Measurements from ENCODE around the gene INPPL1.
A peak's percentile ranks its signal among the peaks of the same experiment; 100 is the strongest.
"Not testable (repeated sequence)": the region's sequence is repeated elsewhere in the genome, so short reads cannot be mapped to it uniquely, and the experiment has no call there.

The INPPL1 gene, protein sequence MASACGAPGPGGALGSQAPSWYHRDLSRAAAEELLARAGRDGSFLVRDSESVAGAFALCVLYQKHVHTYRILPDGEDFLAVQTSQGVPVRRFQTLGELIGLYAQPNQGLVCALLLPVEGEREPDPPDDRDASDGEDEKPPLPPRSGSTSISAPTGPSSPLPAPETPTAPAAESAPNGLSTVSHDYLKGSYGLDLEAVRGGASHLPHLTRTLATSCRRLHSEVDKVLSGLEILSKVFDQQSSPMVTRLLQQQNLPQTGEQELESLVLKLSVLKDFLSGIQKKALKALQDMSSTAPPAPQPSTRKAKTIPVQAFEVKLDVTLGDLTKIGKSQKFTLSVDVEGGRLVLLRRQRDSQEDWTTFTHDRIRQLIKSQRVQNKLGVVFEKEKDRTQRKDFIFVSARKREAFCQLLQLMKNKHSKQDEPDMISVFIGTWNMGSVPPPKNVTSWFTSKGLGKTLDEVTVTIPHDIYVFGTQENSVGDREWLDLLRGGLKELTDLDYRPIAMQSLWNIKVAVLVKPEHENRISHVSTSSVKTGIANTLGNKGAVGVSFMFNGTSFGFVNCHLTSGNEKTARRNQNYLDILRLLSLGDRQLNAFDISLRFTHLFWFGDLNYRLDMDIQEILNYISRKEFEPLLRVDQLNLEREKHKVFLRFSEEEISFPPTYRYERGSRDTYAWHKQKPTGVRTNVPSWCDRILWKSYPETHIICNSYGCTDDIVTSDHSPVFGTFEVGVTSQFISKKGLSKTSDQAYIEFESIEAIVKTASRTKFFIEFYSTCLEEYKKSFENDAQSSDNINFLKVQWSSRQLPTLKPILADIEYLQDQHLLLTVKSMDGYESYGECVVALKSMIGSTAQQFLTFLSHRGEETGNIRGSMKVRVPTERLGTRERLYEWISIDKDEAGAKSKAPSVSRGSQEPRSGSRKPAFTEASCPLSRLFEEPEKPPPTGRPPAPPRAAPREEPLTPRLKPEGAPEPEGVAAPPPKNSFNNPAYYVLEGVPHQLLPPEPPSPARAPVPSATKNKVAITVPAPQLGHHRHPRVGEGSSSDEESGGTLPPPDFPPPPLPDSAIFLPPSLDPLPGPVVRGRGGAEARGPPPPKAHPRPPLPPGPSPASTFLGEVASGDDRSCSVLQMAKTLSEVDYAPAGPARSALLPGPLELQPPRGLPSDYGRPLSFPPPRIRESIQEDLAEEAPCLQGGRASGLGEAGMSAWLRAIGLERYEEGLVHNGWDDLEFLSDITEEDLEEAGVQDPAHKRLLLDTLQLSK

GRCh38 chr11:72224564-72225410 is at the start of gene INPPL1:
INPPL1 (plus strand) TSS chr11:72224767; CDS start chr11:72224985, 218 bp downstream.
- peaks cover 6% of the 10 kb centered on the region for H3K27me3 ChIP-seq (ENCODE audit: control insufficient read depth, insufficient read depth, low read length)
- peak within 1 kb of the TSS; percentile 91 for H3K4me3 ChIP-seq (ENCODE audit: low read length)
- H3K36me3 ChIP-seq (ENCODE audit: control insufficient read depth, low read depth, low read length), result peaks cover 12% of the 10 kb centered on the region
- H3K9me3 ChIP-seq (ENCODE audit: control insufficient read depth, low read depth, low read length), result no peaks in the 10 kb centered on the region
- peaks cover 23% of the 10 kb centered on the region for H3K4me1 ChIP-seq (ENCODE audit: control insufficient read depth, low read depth, low read length)
- H3K9ac ChIP-seq (ENCODE audit: low read length), result peak within 1 kb of the TSS; percentile 86
- H3K27ac ChIP-seq (ENCODE audit: low read length), result peak within 1 kb of the TSS; percentile 35

- no peak overlapping the region for H3K27ac ChIP-seq (ENCODE audit: low read length)
- H3K4me3 ChIP-seq (ENCODE audit: low read length), result no peak overlapping the region
- no peaks in the 10 kb centered on the region for H3K27me3 ChIP-seq (ENCODE audit: control insufficient read depth, insufficient read depth, low read length)
- no peaks in the 10 kb centered on the region for H3K4me1 ChIP-seq (ENCODE audit: control insufficient read depth, low read depth, low read length)
- no peaks in the 10 kb centered on the region for H3K36me3 ChIP-seq (ENCODE audit: control insufficient read depth, low read depth, low read length)
- H3K9ac ChIP-seq (ENCODE audit: low read length), result no peak overlapping the region
- H3K9me3 ChIP-seq (ENCODE audit: control insufficient read depth, low read depth, low read length), result no peaks in the 10 kb centered on the region
Observed at GRCh38 chr11:72177656-72178055, 46.9 kb upstream of the INPPL1 start.

GRCh38 chr11:72179049-72179803 is 45.3 kb upstream of the INPPL1 start:
- H3K9me3 ChIP-seq (ENCODE audit: control insufficient read depth, low read depth, low read length), result no peaks in the 10 kb centered on the region
- no peaks in the 10 kb centered on the region for H3K27me3 ChIP-seq (ENCODE audit: control insufficient read depth, insufficient read depth, low read length)
- no peaks in the 10 kb centered on the region for H3K4me1 ChIP-seq (ENCODE audit: control insufficient read depth, low read depth, low read length)
- no peaks in the 10 kb centered on the region for H3K36me3 ChIP-seq (ENCODE audit: control insufficient read depth, low read depth, low read length)
- H3K4me3 ChIP-seq (ENCODE audit: low read length), result no peak overlapping the region
- H3K9ac ChIP-seq (ENCODE audit: low read length), result no peak overlapping the region
- no peak overlapping the region for H3K27ac ChIP-seq (ENCODE audit: low read length)

DNA sequence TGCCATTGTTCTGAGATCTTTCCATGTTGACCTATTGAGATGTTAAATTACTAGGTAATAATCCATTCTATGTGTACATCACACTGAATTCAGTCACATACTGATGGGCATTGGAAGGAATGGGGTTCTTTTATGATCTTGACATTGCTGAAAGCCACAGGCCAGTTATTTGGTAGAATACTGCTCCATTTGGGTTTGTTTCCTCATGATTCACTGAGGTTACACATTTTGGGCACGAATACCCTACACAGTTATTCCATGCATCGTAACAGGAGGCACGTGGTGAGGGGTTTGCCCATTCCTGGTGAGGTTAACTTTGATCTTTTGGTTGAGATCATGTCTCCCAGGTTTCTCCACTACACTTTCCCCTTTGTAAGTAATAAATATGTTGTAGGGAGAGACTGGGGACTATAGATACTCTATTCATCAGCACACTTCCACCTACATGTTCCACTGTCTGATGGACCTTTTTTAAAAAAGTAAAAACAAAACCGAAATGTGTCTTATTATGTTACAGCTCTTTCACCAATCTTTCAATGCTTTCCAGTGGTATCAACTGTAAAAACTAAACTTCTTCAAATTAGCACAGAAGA is 44.7 kb upstream of the INPPL1 start:
- Histone ChIP-seq H3K27me3 (ENCODE audit: control insufficient read depth, insufficient read depth, low read length) (no peaks in the 10 kb centered on the region), H3K9me3 (ENCODE audit: control insufficient read depth, low read depth, low read length) (no peaks in the 10 kb centered on the region), H3K27ac (ENCODE audit: low read length) (no peak overlapping the region), H3K36me3 (ENCODE audit: control insufficient read depth, low read depth, low read length) (no peaks in the 10 kb centered on the region), H3K4me1 (ENCODE audit: control insufficient read depth, low read depth, low read length) (no peaks in the 10 kb centered on the region), H3K9ac (ENCODE audit: low read length) (no peak overlapping the region), H3K4me3 (ENCODE audit: low read length) (no peak overlapping the region)

DNA sequence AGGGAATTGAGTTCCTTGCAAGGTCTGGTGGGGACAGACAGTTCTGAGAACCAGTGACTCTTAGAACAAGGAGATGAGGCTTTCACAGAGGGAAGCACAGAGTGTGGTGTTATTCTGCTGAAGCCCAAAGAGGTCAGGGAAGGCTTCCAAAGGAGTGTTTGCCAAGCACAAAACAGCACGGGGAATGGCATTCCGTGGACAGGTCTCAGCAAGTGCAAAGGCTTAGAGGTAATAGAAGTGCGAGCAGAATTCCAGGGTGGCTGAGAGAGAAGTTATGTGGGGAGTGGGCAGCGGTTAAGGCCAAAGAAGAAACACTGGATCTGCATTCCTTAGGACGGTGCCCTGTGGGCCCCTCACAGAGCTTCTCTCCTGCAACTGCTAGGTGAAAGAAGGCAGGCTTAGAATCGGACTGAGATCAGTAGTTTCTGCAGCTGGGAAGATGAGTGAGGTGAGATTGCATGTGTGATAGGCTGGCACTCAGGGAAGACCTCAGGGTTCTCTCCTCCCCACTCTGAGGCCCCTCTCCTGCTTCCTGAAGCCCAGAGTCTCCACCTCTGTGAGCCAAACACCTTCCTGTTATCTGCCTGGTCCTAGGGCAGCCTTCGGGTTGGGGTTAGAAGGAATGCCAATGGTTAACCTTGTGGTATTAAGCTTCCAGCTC is 43.5 kb upstream of the INPPL1 start:
- not testable (repeated sequence) for H3K4me1 ChIP-seq (ENCODE audit: control insufficient read depth, low read depth, low read length); H3K4me3 ChIP-seq (ENCODE audit: low read length); H3K36me3 ChIP-seq (ENCODE audit: control insufficient read depth, low read depth, low read length); H3K27ac ChIP-seq (ENCODE audit: low read length); H3K9ac ChIP-seq (ENCODE audit: low read length); H3K27me3 ChIP-seq (ENCODE audit: control insufficient read depth, insufficient read depth, low read length); H3K9me3 ChIP-seq (ENCODE audit: control insufficient read depth, low read depth, low read length)

- H3K9me3 ChIP-seq (ENCODE audit: control insufficient read depth, low read depth, low read length); H3K4me1 ChIP-seq (ENCODE audit: control insufficient read depth, low read depth, low read length); H3K27me3 ChIP-seq (ENCODE audit: control insufficient read depth, insufficient read depth, low read length); H3K4me3 ChIP-seq (ENCODE audit: low read length); H3K27ac ChIP-seq (ENCODE audit: low read length); H3K36me3 ChIP-seq (ENCODE audit: control insufficient read depth, low read depth, low read length); H3K9ac ChIP-seq (ENCODE audit: low read length): not testable (repeated sequence)
Observed at GRCh38 chr11:72181553-72181958, 43.0 kb upstream of the INPPL1 start.

GRCh38 chr11:72188267-72188666 is 36.3 kb upstream of the INPPL1 start:
- Histone ChIP-seq H3K27me3 (ENCODE audit: control insufficient read depth, insufficient read depth, low read length) (no peaks in the 10 kb centered on the region), H3K27ac (ENCODE audit: low read length) (no peak overlapping the region), H3K4me3 (ENCODE audit: low read length) (no peak overlapping the region), H3K4me1 (ENCODE audit: control insufficient read depth, low read depth, low read length) (peaks cover 5% of the 10 kb centered on the region), H3K9me3 (ENCODE audit: control insufficient read depth, low read depth, low read length) (no peaks in the 10 kb centered on the region), H3K36me3 (ENCODE audit: control insufficient read depth, low read depth, low read length) (no peaks in the 10 kb centered on the region), H3K9ac (ENCODE audit: low read length) (no peak overlapping the region)

- Histone ChIP-seq H3K27me3 (ENCODE audit: control insufficient read depth, insufficient read depth, low read length) (no peaks in the 10 kb centered on the region), H3K9me3 (ENCODE audit: control insufficient read depth, low read depth, low read length) (no peaks in the 10 kb centered on the region), H3K9ac (ENCODE audit: low read length) (no peak overlapping the region), H3K4me1 (ENCODE audit: control insufficient read depth, low read depth, low read length) (peaks cover 5% of the 10 kb centered on the region), H3K27ac (ENCODE audit: low read length) (no peak overlapping the region), H3K4me3 (ENCODE audit: low read length) (no peak overlapping the region), H3K36me3 (ENCODE audit: control insufficient read depth, low read depth, low read length) (no peaks in the 10 kb centered on the region)
Observed at GRCh38 chr11:72189455-72190250, 34.9 kb upstream of the INPPL1 start.

DNA sequence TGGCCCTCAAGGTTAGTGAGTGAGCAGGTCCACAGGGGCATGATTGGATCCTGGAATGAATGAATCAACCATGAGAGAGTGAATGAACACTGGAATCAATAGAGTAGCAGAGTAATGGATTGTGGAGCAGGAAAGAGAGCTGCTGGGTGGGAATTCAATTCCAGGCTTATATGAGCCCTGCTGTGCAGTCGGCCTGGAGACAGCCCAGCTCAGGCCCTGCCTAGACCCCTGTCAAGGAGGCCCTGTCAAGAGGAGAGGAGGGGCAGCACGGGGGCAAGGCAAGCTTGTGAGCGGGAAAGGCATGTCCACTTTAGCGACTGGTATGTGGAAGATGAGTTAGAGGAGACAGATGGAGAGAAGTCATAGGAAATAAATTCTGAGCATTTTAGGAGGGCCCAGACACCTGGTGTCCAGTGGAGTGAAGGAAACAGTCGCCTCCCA is 33.9 kb upstream of the INPPL1 start:
- Histone ChIP-seq H3K36me3 (ENCODE audit: control insufficient read depth, low read depth, low read length) (no peaks in the 10 kb centered on the region), H3K9ac (ENCODE audit: low read length) (no peak overlapping the region)

More for the DNA sequence above, 33.9 kb upstream of the INPPL1 start:
- Histone ChIP-seq H3K9me3 (ENCODE audit: control insufficient read depth, low read depth, low read length) (no peaks in the 10 kb centered on the region), H3K4me3 (ENCODE audit: low read length) (no peak overlapping the region), H3K27me3 (ENCODE audit: control insufficient read depth, insufficient read depth, low read length) (no peaks in the 10 kb centered on the region), H3K27ac (ENCODE audit: low read length) (no peak overlapping the region), H3K4me1 (ENCODE audit: control insufficient read depth, low read depth, low read length) (peaks cover 5% of the 10 kb centered on the region)
